Testis (tissue), 2 donors: ENCODE results near the gene UBE2G1.

Source experiments
- CTCF ChIP-seq, 3 experiments: fragments of 450-650 bp in 2 of 3; fragments of 200-600 bp in 1 of 3; sonication (generic) in 1 of 3; IDR thresholded peaks; one replicate each; pipeline ENCODE4 v1.5.1; 2016 to 2019; ENCODE audit warnings: antibody characterized with exemption in 3 of 3, mild to moderate bottlenecking in 2 of 3, moderate library complexity in 1 of 3
- POLR2A ChIP-seq: fragments of 450-650 bp; IDR thresholded peaks from one replicate; pipeline ENCODE4 v1.6.1; 2017; ENCODE audit warnings: antibody characterized with exemption, mild to moderate bottlenecking, moderate library complexity

GRCh38 chr17:4357671-4358070, 8.8 kb downstream of the UBE2G1 start:
- TF ChIP-seq CTCF (IDR thresholded peaks at IDR 0.05) (no peak), POLR2A (no peak)
